HFF-Myc (cell line): Measurements from ENCODE around the gene RRM2.

Experiments
- DNase-seq: peaks from one replicate; pipeline ENCODE4 v3.0.0-alpha.2; 2011; ENCODE audit warnings: low read depth; ENCODE audit errors: extremely low read depth
- H3K4me3 ChIP-seq: replicated peaks from 2 replicates; pipeline ENCODE4 v1.5.1; 2011; ENCODE audit warnings: low read depth, mild to moderate bottlenecking, control low read depth, low read length
- TF ChIP-seq, protein P1 (sequence below): IDR thresholded peaks from 2 replicates; pipeline ENCODE4 v1.5.1; 2012; ENCODE audit warnings: mild to moderate bottlenecking, low read depth, low read length, control low read depth; ENCODE audit errors: missing control alignments

Gene RRM2

DNA sequence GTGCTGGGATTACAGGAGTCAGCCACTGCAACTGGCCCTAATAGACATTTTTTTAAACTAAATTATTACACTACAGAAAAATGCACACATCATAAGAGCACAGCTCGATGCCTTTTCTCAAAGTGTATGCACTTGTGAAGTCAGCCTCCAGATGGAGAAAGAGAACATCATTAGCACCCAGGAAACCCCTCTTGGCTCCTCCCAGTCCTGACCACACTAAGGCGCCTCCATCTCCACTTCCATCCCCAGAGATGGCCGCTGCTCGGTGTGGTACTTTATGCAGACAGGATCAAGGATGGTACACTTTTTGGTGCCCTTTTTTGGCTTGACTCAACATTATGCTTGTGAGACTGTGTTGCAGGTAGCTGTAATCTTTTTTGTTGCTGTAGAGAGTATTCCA, 34.8 kb downstream of the RRM2 start:
- TF ChIP-seq, protein P1, sequence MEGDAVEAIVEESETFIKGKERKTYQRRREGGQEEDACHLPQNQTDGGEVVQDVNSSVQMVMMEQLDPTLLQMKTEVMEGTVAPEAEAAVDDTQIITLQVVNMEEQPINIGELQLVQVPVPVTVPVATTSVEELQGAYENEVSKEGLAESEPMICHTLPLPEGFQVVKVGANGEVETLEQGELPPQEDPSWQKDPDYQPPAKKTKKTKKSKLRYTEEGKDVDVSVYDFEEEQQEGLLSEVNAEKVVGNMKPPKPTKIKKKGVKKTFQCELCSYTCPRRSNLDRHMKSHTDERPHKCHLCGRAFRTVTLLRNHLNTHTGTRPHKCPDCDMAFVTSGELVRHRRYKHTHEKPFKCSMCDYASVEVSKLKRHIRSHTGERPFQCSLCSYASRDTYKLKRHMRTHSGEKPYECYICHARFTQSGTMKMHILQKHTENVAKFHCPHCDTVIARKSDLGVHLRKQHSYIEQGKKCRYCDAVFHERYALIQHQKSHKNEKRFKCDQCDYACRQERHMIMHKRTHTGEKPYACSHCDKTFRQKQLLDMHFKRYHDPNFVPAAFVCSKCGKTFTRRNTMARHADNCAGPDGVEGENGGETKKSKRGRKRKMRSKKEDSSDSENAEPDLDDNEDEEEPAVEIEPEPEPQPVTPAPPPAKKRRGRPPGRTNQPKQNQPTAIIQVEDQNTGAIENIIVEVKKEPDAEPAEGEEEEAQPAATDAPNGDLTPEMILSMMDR: no peak
- no peak overlapping the region for H3K4me3 ChIP-seq
- no peak for DNase-seq

DNA sequence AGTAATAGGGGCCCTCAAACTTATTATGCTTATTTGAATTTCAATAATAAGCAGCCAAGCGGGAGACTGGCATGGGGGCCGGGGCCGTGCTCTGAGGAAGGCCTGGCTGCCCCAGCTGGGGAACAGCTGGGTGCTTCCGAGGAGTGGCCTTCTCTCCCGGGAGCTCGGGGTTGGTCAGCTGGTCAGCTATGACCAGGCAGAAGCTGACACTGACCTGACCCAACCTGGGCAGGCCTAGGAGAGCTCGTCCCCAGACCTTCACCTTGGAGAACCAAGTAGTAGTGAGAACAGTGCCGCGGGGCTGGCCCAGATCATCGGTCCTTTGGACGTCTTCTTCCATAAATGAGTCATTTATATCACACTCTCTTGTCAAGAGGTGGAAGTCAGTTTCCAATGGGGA, 36.1 kb downstream of the RRM2 start:
- DNase-seq: no peak
- TF ChIP-seq, protein P1: no peak
- H3K4me3 ChIP-seq: no peak overlapping the region

DNA sequence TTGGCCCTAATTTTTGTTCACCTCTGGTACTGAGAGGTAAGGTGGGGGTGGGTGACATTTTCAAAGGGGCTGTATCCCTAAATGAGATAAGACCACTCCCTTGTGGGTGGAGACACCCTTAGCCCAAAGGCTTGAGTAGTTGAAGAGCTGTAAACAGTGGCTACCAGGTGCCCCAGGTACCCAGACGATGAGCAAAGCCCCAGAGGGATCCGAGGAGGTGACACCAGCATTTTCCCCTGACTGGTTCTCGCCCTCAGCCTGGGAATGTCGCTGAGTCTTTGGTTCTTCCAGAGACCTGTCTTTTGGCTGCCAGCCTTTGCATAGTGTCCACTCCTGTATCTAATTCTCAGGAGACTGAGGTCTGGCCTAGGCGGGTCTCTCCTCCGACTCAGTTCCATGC, 36.5 kb downstream of the RRM2 start:
- TF ChIP-seq, protein P1: no peak
- no peak for DNase-seq
- no peak overlapping the region for H3K4me3 ChIP-seq

DNA sequence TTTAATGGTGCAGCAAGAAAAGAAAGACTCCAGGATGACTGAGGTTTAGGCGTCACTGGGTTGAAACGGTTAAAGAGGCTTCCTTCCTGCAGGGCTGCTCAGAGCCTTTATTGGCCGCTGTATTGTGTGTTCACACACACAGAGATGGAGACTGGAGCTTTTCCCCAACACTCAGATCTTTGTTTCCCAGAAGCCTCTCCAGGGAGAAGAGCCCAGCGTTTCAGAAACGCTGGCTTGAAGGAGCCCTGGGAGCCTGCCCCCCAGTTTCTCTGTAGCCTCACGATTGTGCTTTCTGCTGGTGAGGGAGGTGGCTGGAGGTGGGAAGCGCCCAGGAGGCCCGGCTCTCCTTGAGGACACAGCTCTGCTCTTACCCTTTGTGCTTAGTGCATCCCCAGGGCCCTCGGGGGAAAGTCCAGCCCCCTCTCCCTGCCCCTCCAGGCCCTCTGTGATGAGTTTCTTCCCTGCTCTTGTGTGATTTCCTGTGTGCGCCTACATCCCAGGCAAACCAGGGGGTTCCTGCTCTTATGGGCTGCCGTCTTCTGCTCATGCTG, 37.1 kb downstream of the RRM2 start:
- DNase-seq: no peak
- H3K4me3 ChIP-seq: no peak overlapping the region
- TF ChIP-seq, protein P1: no peak

DNA sequence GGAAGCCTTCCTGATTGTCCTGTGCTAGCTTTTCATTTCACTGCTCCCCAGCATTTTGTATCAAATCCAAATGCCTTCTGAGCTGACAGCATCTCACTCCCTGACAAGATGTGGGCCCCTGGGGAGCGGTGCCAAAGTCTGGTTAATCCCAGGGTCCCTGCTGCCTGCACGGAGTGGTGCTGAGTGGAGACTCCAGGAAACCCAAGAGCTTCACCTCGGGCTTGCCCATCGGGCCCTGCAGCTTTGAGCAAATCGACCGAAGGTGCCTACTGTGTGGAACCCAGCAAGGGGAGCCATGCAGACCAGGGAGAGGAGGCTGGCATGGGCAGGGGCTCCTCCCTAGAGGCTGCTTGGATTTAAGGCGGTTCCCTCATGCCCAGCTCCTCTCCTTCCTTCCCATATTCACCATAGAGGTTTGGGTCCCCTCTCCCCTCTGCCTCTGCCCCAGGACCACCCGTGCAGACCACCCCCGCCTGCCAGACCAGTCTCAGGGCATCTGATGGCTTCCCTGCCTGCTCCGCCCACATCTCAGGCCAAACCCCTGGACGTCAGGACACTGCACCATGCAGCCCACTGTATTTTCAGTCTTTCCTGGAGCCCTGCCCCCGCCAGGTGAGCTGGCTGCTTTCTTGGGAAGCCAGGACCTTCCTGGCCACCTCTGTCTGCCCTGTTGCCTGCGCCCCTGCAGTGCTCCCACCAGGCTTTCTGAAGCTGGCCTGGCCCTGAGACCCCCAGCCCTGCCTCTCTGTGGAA, 37.8 kb downstream of the RRM2 start:
- TF ChIP-seq, protein P1: no peak
- H3K4me3 ChIP-seq: no peak overlapping the region
- no peak for DNase-seq

DNA sequence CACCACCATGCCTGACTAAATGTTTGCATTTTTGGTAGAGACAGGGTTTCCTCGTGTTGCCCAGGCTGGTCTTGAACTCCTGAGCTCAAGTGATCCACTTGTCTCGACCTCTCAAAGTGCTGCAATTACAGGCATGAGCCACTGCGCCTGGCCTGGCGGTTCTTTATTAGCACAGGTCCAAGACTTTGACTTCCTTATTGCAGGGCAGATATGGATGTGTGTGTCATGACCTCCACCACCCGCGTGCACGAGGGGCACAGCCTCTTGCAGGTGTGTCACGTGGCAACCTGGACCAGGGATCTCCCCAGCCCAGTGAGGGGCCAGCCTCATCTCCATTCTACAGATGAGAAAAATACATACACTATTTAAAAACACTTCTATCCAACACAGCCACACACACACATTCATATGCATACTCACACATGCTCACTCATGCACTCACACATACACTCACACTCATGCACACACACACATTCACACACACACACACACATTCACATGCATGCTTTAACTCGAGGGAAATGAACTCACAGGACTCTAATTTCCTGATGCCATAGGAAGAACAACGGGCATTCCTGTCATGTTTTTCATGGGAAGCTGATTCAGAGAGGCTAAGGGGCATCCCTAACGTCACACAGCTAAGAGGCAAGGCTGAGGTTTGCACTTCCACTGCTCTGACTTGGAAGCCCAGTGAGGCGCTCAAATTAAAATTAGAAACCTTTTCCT, 38.8 kb downstream of the RRM2 start:
- TF ChIP-seq, protein P1: no peak
- H3K4me3 ChIP-seq: no peak overlapping the region
- DNase-seq: no peak
